CD4-positive, CD25-positive, alpha-beta regulatory T cell (primary cell): ENCODE data around the gene ZC3H4. TPM values are rescaled to one million over a fixed set of nuclear protein-coding genes. Genes with fewer than 3 reads are reported as not detected.
"Not testable (repeated sequence)": the region's sequence is repeated elsewhere in the genome, so short reads cannot be mapped to it uniquely, and the experiment has no call there.

Source experiments
- ATAC-seq, 2 donors: fragments of 150-1000 bp; cut with Tn5 transposase; one replicate each; pipeline ENCODE4 v1.10.0; 2021; ENCODE audit warnings: low read depth in 2 of 2, moderate number of reproducible peaks in 2 of 2, moderate library complexity in 1 of 2
- DNase-seq, 3 donors: peaks; one replicate each; pipeline versions ENCODE4 v3.0.0 to v3.0.0-alpha.2; 2012 to 2022; ENCODE audit warnings: mixed read lengths in 1 of 3
- H3K27ac ChIP-seq: one replicate; pipeline ENCODE4 v1.7.0; 2013; ENCODE audit warnings: mild to moderate bottlenecking, low read length; ENCODE audit not compliant: insufficient read depth, poor library complexity, severe bottlenecking
- H3K27me3 ChIP-seq: one replicate; pipeline ENCODE4 v1.7.0; 2013; ENCODE audit warnings: low read length; ENCODE audit not compliant: control insufficient read depth, insufficient read depth
- H3K36me3 ChIP-seq: one replicate; pipeline ENCODE4 v1.7.0; 2013; ENCODE audit warnings: mild to moderate bottlenecking, low read length, moderate library complexity; ENCODE audit not compliant: control insufficient read depth, insufficient read depth
- H3K4me1 ChIP-seq: 2 replicates; pipeline ENCODE4 v1.7.0; 2013; ENCODE audit warnings: mild to moderate bottlenecking, low read length; ENCODE audit not compliant: insufficient read depth, control insufficient read depth, poor library complexity, severe bottlenecking
- H3K4me3 ChIP-seq: one replicate; pipeline ENCODE4 v1.7.0; 2013; ENCODE audit warnings: low read depth, mild to moderate bottlenecking, low read length, moderate library complexity
- H3K9me3 ChIP-seq, 2 experiments: 1 replicate in 1 of 2; 2 replicates in 1 of 2; pipeline ENCODE4 v1.7.0; 2013; ENCODE audit warnings: low read length in 2 of 2, mild to moderate bottlenecking in 1 of 2, moderate library complexity in 1 of 2; ENCODE audit not compliant: control insufficient read depth in 2 of 2
- H3K27ac Mint-ChIP-seq, 3 donors: one replicate each; pipeline ENCODE4 v1.8.0; 2020 to 2022; ENCODE audit warnings: mild to moderate bottlenecking in 3 of 3, mixed read lengths in 3 of 3, moderate library complexity in 2 of 3
- H3K27me3 Mint-ChIP-seq: one replicate; pipeline ENCODE4 v1.8.0; 2022; ENCODE audit warnings: mild to moderate bottlenecking, mixed read lengths
- H3K36me3 Mint-ChIP-seq: one replicate; pipeline ENCODE4 v1.8.0; 2020; ENCODE audit warnings: mixed read lengths
- H3K4me1 Mint-ChIP-seq, 4 donors: one replicate each; pipeline ENCODE4 v1.8.0; 2020 to 2022; ENCODE audit warnings: mixed read lengths in 4 of 4, mild to moderate bottlenecking in 1 of 4
- H3K4me3 Mint-ChIP-seq, 4 donors: one replicate each; pipeline ENCODE4 v1.8.0; 2020 to 2022; ENCODE audit warnings: mild to moderate bottlenecking in 4 of 4, mixed read lengths in 4 of 4, moderate library complexity in 3 of 4
- H3K9me3 Mint-ChIP-seq, 7 donors: one replicate each; pipeline ENCODE4 v1.8.0; 2020 to 2022; ENCODE audit warnings: mixed read lengths in 7 of 7, mild to moderate bottlenecking in 3 of 7, moderate library complexity in 2 of 7
- polyA plus RNA-seq, 4 donors: library from polyadenylated mRNA; unstranded; fragments of 300-500 nt; fragmentation: Illumina TruSeq; gene quantifications; one replicate each; pipeline ENCODE4 v1.2.3, GENCODE V29; 2021
- total RNA-seq: library from RNA; stranded (reverse); gene quantifications from one replicate; pipeline ENCODE4 v1.2.3, GENCODE V29; 2022

The ZC3H4 gene
- total and polyA plus RNA-seq, 5 donors from 2014 or later, result 0.58 to 84.7 (median 0.78) TPM

DNA sequence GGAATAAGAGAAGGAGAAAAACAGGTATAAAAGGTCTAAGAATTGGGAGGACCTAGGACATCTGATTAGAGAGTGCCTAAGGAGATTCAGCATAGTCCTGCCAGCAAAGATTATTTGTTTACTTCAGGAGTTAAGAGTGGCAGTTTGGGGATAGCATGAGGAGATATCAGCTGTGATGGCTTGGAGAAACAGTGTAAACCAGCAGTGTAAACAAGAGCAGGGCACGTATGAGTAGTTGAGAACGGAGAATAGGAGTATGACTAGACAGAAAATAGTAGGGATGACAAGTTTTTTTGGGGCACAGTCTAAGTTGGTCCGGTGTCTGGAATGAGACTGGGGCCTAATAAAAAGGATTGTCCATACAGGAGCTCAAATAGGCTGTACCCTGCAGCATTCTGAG lies 63.0 kb downstream of the ZC3H4 start:
- H3K36me3 Mint-ChIP-seq, ATAC-seq, H3K4me3 ChIP-seq: not testable (repeated sequence)

DNA sequence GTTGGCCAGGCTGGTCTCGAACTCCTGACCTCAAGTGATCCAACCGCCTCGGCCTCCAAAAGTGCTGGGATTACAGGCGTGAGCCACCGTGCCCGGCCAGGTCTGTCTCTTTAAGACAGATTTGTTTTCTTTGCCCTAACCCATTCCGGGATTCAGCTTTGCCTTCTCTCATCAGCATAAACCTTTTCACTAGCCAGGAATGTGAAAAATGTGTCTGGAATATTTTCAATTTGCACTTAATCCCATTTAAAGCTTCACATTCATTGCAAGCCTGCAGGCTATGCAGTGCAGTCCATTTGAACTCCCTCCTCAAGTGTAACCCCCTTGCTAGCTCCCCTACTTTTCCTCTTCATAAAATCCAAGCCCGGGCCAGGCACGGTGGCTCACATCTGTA lies 64.3 kb downstream of the ZC3H4 start:
- Mint-ChIP-seq H3K27me3 (peaks cover 7% of the 10 kb centered on the region), H3K4me1 (peaks cover 0 to 30% (median 9%) of the 10 kb centered on the region in 4 donors), H3K4me3 (peak overlapping the region; percentile 83 to 98 (median 92)), H3K36me3 (no peaks in the 10 kb centered on the region), H3K9me3 (no peaks in the 10 kb centered on the region), H3K27ac (peak overlapping the region in 1 of 3 donors; percentile 91)
- Histone ChIP-seq H3K27ac (no peak overlapping the region), H3K4me1 (peaks cover 11% of the 10 kb centered on the region), H3K4me3 (no peak overlapping the region), H3K36me3 (no peaks in the 10 kb centered on the region), H3K9me3 (no peaks in the 10 kb centered on the region), H3K27me3 (no peaks in the 10 kb centered on the region)
- DNase-seq (no peak), ATAC-seq (no peak)

More for the DNA sequence above, 63.0 kb downstream of the ZC3H4 start:
- not testable (repeated sequence) for H3K27me3 ChIP-seq, H3K27ac Mint-ChIP-seq, H3K27ac ChIP-seq, H3K27me3 Mint-ChIP-seq, H3K9me3 Mint-ChIP-seq, DNase-seq, H3K9me3 ChIP-seq, H3K36me3 ChIP-seq
- peaks cover 11% of the 10 kb centered on the region for H3K4me1 ChIP-seq
- Mint-ChIP-seq H3K4me3 (peak overlapping the region in 1 of 4 donors; percentile 2), H3K4me1 (peaks cover 0 to 30% (median 9%) of the 10 kb centered on the region in 4 donors)

DNA sequence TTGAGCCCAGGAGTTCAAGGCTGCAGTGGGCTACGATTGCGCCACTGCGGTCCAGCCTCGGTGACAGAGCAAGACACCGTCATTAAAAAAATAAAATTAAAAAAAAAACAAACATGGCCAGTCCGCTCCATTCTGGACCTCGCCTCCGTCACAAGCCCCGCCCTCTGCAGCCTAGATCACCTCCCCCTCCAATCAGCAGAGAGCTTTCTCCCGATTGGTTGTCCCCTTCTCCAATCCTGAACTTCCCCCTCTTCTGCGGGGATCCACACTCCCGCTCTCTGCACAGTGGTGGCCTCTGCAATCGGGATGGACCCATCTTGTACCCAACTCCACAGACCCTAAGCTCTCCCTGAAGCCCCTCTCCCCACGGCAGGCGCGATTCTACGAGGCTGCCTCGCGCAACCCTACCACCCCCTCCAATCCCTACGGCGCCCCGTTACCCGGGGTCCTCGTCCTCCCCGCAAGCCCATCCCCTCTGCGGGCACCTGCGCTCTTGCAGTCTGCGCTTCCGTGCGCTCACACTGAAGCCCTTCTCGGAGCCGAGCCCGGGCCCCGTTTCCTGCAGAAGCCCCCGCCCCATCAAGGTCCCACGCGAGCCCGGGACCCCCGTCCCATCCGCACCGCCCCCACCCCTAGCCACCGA lies 65.7 kb downstream of the ZC3H4 start:
- Mint-ChIP-seq H3K27ac (peak overlapping the region; percentile 26 to 90 (median 85)), H3K36me3 (no peaks in the 10 kb centered on the region), H3K4me3 (peak overlapping the region; percentile 83 to 98 (median 94)), H3K9me3 (no peaks in the 10 kb centered on the region), H3K4me1 (peaks cover 0 to 32% (median 9%) of the 10 kb centered on the region in 4 donors), H3K27me3 (no peaks in the 10 kb centered on the region)
- peak overlapping the region; percentile 78 for H3K27ac ChIP-seq
- ATAC-seq (peak; percentile 23 to 26), DNase-seq (peak; percentile 62 to 88 (median 66))
- no peaks in the 10 kb centered on the region for H3K9me3 ChIP-seq
- H3K36me3 ChIP-seq, result no peaks in the 10 kb centered on the region
- no peaks in the 10 kb centered on the region for H3K27me3 ChIP-seq
- H3K4me1 ChIP-seq, result peaks cover 11% of the 10 kb centered on the region
- H3K4me3 ChIP-seq, result peak overlapping the region; percentile 68

DNA sequence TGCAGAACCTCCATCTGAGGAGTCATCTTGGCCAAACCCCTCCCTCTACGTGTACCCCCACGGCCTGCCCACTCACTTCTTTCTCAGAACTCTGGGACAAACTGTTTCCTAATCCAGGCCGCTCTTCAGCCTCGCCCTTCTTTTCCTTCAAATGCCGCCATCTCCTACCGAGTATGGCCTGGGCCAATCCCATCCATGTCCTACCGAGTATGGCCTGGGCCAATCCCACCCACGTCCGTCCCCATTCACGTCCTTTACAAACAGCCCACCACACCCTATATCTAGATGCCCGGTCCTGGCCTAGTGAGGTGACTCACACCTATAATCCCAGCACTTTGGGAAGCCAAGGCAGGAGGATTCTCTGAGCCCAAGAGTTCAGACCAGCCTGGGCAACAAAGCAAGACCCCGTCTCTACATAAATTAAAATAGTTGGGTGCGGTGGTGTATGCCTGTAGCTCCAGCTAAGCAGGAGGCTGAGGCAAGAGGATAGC lies 66.3 kb downstream of the ZC3H4 start:
- Mint-ChIP-seq H3K36me3 (no peaks in the 10 kb centered on the region), H3K4me1 (peaks cover 0 to 32% (median 9%) of the 10 kb centered on the region in 4 donors), H3K4me3 (peak overlapping the region; percentile 83 to 98 (median 94)), H3K27ac (peak overlapping the region in 1 of 3 donors; percentile 90), H3K9me3 (no peaks in the 10 kb centered on the region), H3K27me3 (no peaks in the 10 kb centered on the region)
- no peaks in the 10 kb centered on the region for H3K9me3 ChIP-seq
- no peak overlapping the region for H3K27ac ChIP-seq
- H3K4me1 ChIP-seq, result peaks cover 11% of the 10 kb centered on the region
- peak overlapping the region; percentile 68 for H3K4me3 ChIP-seq
- DNase-seq (no peak), ATAC-seq (no peak)
- H3K36me3 ChIP-seq, result no peaks in the 10 kb centered on the region
- H3K27me3 ChIP-seq, result no peaks in the 10 kb centered on the region

DNA sequence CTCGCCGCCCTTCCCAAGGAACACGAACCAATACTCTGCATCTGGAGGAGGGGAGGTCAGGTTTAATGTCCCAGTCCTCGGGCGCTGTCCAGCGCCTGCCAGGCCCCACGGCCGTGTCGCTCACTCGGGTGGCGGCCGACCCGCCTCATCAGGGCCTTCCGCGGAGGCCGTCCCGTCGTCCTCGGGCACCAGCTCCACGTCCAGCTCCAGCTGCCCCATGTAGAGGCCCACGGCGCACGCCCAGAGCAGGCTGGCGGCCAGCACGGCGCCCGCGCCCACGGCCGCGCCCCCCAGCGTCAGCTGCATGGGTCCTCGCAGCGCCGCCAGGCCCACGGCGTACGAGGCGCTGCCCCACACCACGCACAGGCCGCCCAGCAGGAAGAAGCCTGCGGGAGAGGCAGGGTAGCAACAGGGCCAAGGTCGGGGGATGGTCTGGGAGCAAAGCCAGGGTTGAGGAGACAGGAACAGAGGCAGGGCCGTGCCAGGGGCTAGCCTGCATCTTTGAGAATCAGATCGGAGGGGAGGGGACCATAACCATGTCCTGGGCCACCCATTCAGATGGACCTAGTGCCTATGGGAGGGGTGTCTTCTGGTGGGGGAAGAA lies 67.6 kb downstream of the ZC3H4 start:
- Histone ChIP-seq H3K4me1 (peaks cover 11% of the 10 kb centered on the region), H3K27ac (no peak overlapping the region), H3K9me3 (no peaks in the 10 kb centered on the region), H3K27me3 (no peaks in the 10 kb centered on the region), H3K36me3 (no peaks in the 10 kb centered on the region), H3K4me3 (no peak overlapping the region)
- Mint-ChIP-seq H3K36me3 (no peaks in the 10 kb centered on the region), H3K27ac (no peak overlapping the region), H3K9me3 (no peaks in the 10 kb centered on the region), H3K4me3 (peak overlapping the region in 1 of 4 donors; percentile 65), H3K27me3 (no peaks in the 10 kb centered on the region), H3K4me1 (peaks cover 0 to 32% (median 9%) of the 10 kb centered on the region in 4 donors)
- no peak for ATAC-seq
- no peak for DNase-seq

GRCh38 chr19:47044946-47045866 lies 68.4 kb downstream of the ZC3H4 start:
- H3K27me3 ChIP-seq, result no peaks in the 10 kb centered on the region
- Mint-ChIP-seq H3K9me3 (no peaks in the 10 kb centered on the region), H3K4me3 (peak overlapping the region in 1 of 4 donors; percentile 35), H3K36me3 (no peaks in the 10 kb centered on the region), H3K4me1 (peaks cover 0 to 32% (median 9%) of the 10 kb centered on the region in 4 donors), H3K27me3 (no peaks in the 10 kb centered on the region), H3K27ac (no peak overlapping the region)
- no peak for DNase-seq
- no peaks in the 10 kb centered on the region for H3K9me3 ChIP-seq
- H3K4me1 ChIP-seq, result peaks cover 11% of the 10 kb centered on the region
- H3K4me3 ChIP-seq, result no peak overlapping the region
- H3K36me3 ChIP-seq, result no peaks in the 10 kb centered on the region
- no peak overlapping the region for H3K27ac ChIP-seq
- ATAC-seq, result no peak

GRCh38 chr19:47040869-47041268 lies 72.7 kb downstream of the ZC3H4 start:
- H3K27me3 ChIP-seq, result no peaks in the 10 kb centered on the region
- H3K27me3 Mint-ChIP-seq, result no peaks in the 10 kb centered on the region
- H3K9me3 Mint-ChIP-seq, result no peaks in the 10 kb centered on the region
- H3K27ac Mint-ChIP-seq, result no peak overlapping the region
- ATAC-seq, result no peak
- DNase-seq, result no peak
- peaks cover 8% of the 10 kb centered on the region for H3K4me1 ChIP-seq
- no peaks in the 10 kb centered on the region for H3K36me3 ChIP-seq
- no peak overlapping the region for H3K27ac ChIP-seq
- no peak overlapping the region for H3K4me3 ChIP-seq
- peak overlapping the region in 1 of 4 donors; percentile 56 for H3K4me3 Mint-ChIP-seq
- H3K36me3 Mint-ChIP-seq, result no peaks in the 10 kb centered on the region
- H3K4me1 Mint-ChIP-seq, result peaks cover under 1 to 8% (median 2%) of the 10 kb centered on the region in 4 donors
- no peaks in the 10 kb centered on the region for H3K9me3 ChIP-seq
